ENCODE data around the gene WRAP53.

The WRAP53 gene

GRCh38 chr17:7744416-7744815, 56.1 kb downstream of the WRAP53 start:
- TF ChIP-seq TEAD4 (IDR thresholded peaks at IDR 0.05) (no peak), NFIC (IDR thresholded peaks at IDR 0.05) (no peak), USF1 (IDR thresholded peaks at IDR 0.05) (no peak), YY1 (IDR thresholded peaks at IDR 0.05; ENCODE audit: low read depth) (no peak), MAX (IDR thresholded peaks at IDR 0.05) (no peak), CEBPB (IDR thresholded peaks at IDR 0.05) (no peak), CREB1 (IDR thresholded peaks at IDR 0.05; ENCODE audit: low read depth) (no peak), TCF12 (IDR thresholded peaks at IDR 0.05; ENCODE audit: low read depth) (no peak), EGR1 (IDR thresholded peaks at IDR 0.05) (no peak), REST (IDR thresholded peaks at IDR 0.05; ENCODE audit: low read depth) (no peak), FOXM1 (IDR thresholded peaks at IDR 0.05; ENCODE audit: borderline replicate concordance, low read depth) (no peak), ZBTB7A (IDR thresholded peaks at IDR 0.05; ENCODE audit: low read depth) (no peak), TAF1 (IDR thresholded peaks at IDR 0.05; ENCODE audit: low read depth) (no peak), EP300 (IDR thresholded peaks at IDR 0.05; ENCODE audit: borderline replicate concordance) (no peak), RAD21 (IDR thresholded peaks at IDR 0.05; ENCODE audit: low read depth) (no peak)

- TF ChIP-seq REST (IDR thresholded peaks at IDR 0.05; ENCODE audit: low read depth) (no peak), TEAD4 (IDR thresholded peaks at IDR 0.05) (no peak), USF1 (IDR thresholded peaks at IDR 0.05) (peak; percentile 86)
Observed at GRCh38 chr17:7745748-7746470, 57.6 kb downstream of the WRAP53 start.

GRCh38 chr17:7747635-7748071, 59.4 kb downstream of the WRAP53 start:
- TF ChIP-seq ZBTB7A (IDR thresholded peaks at IDR 0.05; ENCODE audit: low read depth) (no peak), TCF12 (IDR thresholded peaks at IDR 0.05; ENCODE audit: low read depth) (no peak), REST (IDR thresholded peaks at IDR 0.05; ENCODE audit: low read depth) (no peak), TAF1 (IDR thresholded peaks at IDR 0.05; ENCODE audit: low read depth) (no peak), TEAD4 (IDR thresholded peaks at IDR 0.05) (no peak), MAX (IDR thresholded peaks at IDR 0.05) (no peak), FOXM1 (IDR thresholded peaks at IDR 0.05; ENCODE audit: borderline replicate concordance, low read depth) (no peak), RAD21 (IDR thresholded peaks at IDR 0.05; ENCODE audit: low read depth) (no peak), YY1 (IDR thresholded peaks at IDR 0.05; ENCODE audit: low read depth) (no peak), USF1 (IDR thresholded peaks at IDR 0.05) (no peak), NFIC (IDR thresholded peaks at IDR 0.05) (no peak), CREB1 (IDR thresholded peaks at IDR 0.05; ENCODE audit: low read depth) (no peak)

- no peak for TF ChIP-seq ZBTB7A (IDR thresholded peaks at IDR 0.05; ENCODE audit: low read depth)
- TF ChIP-seq TAF1 (IDR thresholded peaks at IDR 0.05; ENCODE audit: low read depth) = no peak
- no peak for TF ChIP-seq REST (IDR thresholded peaks at IDR 0.05; ENCODE audit: low read depth)
- TF ChIP-seq MAX (IDR thresholded peaks at IDR 0.05) = no peak
- no peak for TF ChIP-seq NFIC (IDR thresholded peaks at IDR 0.05)
- TF ChIP-seq TEAD4 (IDR thresholded peaks at IDR 0.05) = no peak
- no peak for TF ChIP-seq CREB1 (IDR thresholded peaks at IDR 0.05; ENCODE audit: low read depth)
- no peak for TF ChIP-seq EP300 (IDR thresholded peaks at IDR 0.05; ENCODE audit: borderline replicate concordance)
- no peak for TF ChIP-seq RAD21 (IDR thresholded peaks at IDR 0.05; ENCODE audit: low read depth)
- no peak for TF ChIP-seq FOXM1 (IDR thresholded peaks at IDR 0.05; ENCODE audit: borderline replicate concordance, low read depth)
- TF ChIP-seq EGR1 (IDR thresholded peaks at IDR 0.05) = no peak
- TF ChIP-seq YY1 (IDR thresholded peaks at IDR 0.05; ENCODE audit: low read depth) = no peak
- no peak for TF ChIP-seq TCF12 (IDR thresholded peaks at IDR 0.05; ENCODE audit: low read depth)
- TF ChIP-seq USF1 (IDR thresholded peaks at IDR 0.05) = no peak
Observed at GRCh38 chr17:7748076-7748775, 59.9 kb downstream of the WRAP53 start.

Data from Ishikawa (cell line).